Neural crest cell (in vitro differentiated cells): ENCODE data around the gene TTI1. TPM values are rescaled to one million over a fixed set of nuclear protein-coding genes. Genes with fewer than 3 reads are reported as not detected.
A peak's percentile ranks its signal among the peaks of the same experiment; 100 is the strongest.

Experiments
- DNase-seq: peaks from one replicate; pipeline ENCODE4 v3.0.0; 2021; ENCODE audit warnings: low read depth, mixed read lengths, low spot score
- H3K27ac Mint-ChIP-seq: one replicate; pipeline ENCODE4 v1.8.0; 2021; ENCODE audit warnings: mild to moderate bottlenecking, mixed read lengths; ENCODE audit not compliant: unreplicated experiment
- H3K27me3 Mint-ChIP-seq: 2 replicates; pipeline ENCODE4 v1.8.0; 2021; ENCODE audit warnings: low read depth, mild to moderate bottlenecking, mixed read lengths
- H3K36me3 Mint-ChIP-seq: 2 replicates; pipeline ENCODE4 v1.8.0; 2021; ENCODE audit warnings: low read depth, mild to moderate bottlenecking, mixed read lengths
- H3K4me1 Mint-ChIP-seq: 2 replicates; pipeline ENCODE4 v1.8.0; 2021; ENCODE audit warnings: mixed read lengths
- H3K4me3 Mint-ChIP-seq: one replicate; pipeline ENCODE4 v1.8.0; 2021; ENCODE audit warnings: mild to moderate bottlenecking, mixed read lengths
- H3K9me3 Mint-ChIP-seq: 2 replicates; pipeline ENCODE4 v1.8.0; 2021; ENCODE audit warnings: mixed read lengths
- total RNA-seq: library from RNA; stranded (reverse); gene quantifications from 2 replicates; pipeline ENCODE4 v1.2.1, GENCODE V29; 2021
- TF ChIP-seq, protein P1 (sequence below): fragments of 200-600 bp; sonication (generic); conservative IDR thresholded peaks from 2 replicates; pipeline ENCODE4 v1.5.0; 2021; ENCODE audit warnings: antibody characterized with exemption, mild to moderate bottlenecking

The TTI1 gene
- total RNA-seq, 1 donor from 2014 or later: 52.9 TPM

DNA sequence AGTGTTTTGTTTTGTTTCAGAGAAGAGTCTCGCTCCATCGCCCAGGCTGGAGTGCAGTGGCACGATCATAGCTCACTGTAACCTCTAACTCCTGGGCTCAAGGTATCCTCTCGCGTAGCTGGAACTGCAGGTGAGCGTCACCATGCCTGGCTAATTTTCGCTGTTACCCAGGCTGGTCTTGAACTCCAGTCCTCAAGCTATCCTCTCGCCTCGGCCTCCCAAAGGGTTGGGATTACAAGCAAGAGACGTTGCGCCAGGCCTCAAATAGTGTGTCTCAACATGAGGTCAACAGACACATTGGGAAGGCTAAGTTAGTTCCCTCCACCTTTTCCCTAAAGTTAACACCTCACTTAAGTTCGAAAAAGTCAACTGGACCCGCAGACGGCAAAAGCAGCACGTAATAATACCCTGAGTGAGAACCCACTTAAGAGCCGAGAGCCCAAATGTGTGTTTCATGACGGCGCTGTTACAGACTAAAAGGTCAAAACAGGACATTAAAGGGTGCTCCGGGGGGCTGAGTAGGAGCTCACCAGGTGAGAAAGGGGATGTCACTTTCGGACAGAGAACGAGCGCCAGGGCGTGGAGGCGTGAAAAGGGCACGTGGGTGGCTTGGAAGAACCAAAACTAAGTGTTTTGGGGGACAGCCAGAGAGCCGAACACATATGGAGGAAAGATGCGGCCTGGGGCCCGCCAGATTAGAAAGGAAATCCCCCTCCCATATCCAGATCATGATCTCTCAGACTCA is 499 bp downstream of the TTI1 start:
- TF ChIP-seq, protein P1, sequence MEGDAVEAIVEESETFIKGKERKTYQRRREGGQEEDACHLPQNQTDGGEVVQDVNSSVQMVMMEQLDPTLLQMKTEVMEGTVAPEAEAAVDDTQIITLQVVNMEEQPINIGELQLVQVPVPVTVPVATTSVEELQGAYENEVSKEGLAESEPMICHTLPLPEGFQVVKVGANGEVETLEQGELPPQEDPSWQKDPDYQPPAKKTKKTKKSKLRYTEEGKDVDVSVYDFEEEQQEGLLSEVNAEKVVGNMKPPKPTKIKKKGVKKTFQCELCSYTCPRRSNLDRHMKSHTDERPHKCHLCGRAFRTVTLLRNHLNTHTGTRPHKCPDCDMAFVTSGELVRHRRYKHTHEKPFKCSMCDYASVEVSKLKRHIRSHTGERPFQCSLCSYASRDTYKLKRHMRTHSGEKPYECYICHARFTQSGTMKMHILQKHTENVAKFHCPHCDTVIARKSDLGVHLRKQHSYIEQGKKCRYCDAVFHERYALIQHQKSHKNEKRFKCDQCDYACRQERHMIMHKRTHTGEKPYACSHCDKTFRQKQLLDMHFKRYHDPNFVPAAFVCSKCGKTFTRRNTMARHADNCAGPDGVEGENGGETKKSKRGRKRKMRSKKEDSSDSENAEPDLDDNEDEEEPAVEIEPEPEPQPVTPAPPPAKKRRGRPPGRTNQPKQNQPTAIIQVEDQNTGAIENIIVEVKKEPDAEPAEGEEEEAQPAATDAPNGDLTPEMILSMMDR: no peak
- Mint-ChIP-seq H3K9me3 (peaks cover 5% of the 10 kb centered on the region), H3K4me1 (peaks cover 69% of the 10 kb centered on the region), H3K27me3 (no peaks in the 10 kb centered on the region), H3K27ac (peak overlapping the region; percentile 99), H3K4me3 (peak overlapping the region; percentile 98), H3K36me3 (peaks cover 40% of the 10 kb centered on the region)
- DNase-seq: no peak

DNA sequence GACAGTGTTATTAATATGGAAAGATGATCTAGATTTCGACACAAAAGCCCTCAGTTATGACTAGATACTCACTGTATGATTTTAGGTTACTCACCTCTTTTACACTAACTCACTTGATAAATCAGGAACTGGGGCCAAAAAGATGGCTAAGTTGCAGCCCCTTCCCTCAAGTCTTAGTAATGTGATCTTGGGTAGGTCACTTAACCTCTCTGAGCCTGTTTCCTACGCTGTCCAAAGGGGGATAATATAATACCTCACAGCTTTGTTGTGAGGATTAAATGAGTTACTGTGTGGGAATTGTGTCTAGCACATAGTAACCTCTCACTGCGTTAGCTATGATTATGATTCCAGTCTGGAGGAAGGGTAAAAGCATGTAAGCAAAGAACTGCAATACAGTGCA is 1.3 kb downstream of the TTI1 start:
- H3K4me1 Mint-ChIP-seq: peaks cover 64% of the 10 kb centered on the region

DNA sequence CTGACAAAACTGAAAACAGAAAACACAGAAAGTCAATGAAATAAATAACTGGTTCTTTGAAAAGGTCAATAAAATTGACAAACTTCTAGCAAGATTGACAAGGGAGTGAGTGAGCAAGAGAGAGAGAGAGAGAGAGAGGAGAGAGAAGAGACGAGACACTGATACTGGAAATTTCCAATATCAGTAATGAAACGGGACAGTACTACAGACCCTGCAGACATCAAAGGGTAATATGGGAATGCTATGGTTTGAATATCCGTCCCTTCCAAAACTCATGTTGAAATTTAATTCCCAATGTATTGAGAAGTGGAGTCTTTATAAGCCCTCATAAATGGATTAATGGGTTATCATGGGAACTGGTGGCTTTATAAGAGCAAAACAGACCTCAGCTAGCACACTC is 3.8 kb downstream of the TTI1 start:
- H3K27ac Mint-ChIP-seq: no peak overlapping the region
- H3K36me3 Mint-ChIP-seq: peaks cover 30% of the 10 kb centered on the region
- DNase-seq: no peak
- TF ChIP-seq, protein P1: no peak
- H3K4me3 Mint-ChIP-seq: peak overlapping the region; percentile 39
- peaks cover 5% of the 10 kb centered on the region for H3K9me3 Mint-ChIP-seq
- H3K27me3 Mint-ChIP-seq: no peaks in the 10 kb centered on the region
- H3K4me1 Mint-ChIP-seq: peaks cover 45% of the 10 kb centered on the region

More for the DNA sequence above, 1.3 kb downstream of the TTI1 start:
- TF ChIP-seq, protein P1: no peak
- Mint-ChIP-seq H3K27ac (no peak overlapping the region), H3K36me3 (peaks cover 35% of the 10 kb centered on the region), H3K27me3 (no peaks in the 10 kb centered on the region), H3K9me3 (peaks cover 5% of the 10 kb centered on the region), H3K4me3 (peak overlapping the region; percentile 98)
- no peak for DNase-seq

- Mint-ChIP-seq H3K36me3 (peaks cover 14% of the 10 kb centered on the region), H3K27me3 (no peaks in the 10 kb centered on the region), H3K27ac (no peak overlapping the region), H3K4me3 (no peak overlapping the region), H3K9me3 (peaks cover 3% of the 10 kb centered on the region), H3K4me1 (peaks cover 12% of the 10 kb centered on the region)
- TF ChIP-seq, protein P1: no peak
- DNase-seq: no peak
These were observed 8.8 kb downstream of the TTI1 start for GRCh38 chr20:38024496-38024895.

DNA sequence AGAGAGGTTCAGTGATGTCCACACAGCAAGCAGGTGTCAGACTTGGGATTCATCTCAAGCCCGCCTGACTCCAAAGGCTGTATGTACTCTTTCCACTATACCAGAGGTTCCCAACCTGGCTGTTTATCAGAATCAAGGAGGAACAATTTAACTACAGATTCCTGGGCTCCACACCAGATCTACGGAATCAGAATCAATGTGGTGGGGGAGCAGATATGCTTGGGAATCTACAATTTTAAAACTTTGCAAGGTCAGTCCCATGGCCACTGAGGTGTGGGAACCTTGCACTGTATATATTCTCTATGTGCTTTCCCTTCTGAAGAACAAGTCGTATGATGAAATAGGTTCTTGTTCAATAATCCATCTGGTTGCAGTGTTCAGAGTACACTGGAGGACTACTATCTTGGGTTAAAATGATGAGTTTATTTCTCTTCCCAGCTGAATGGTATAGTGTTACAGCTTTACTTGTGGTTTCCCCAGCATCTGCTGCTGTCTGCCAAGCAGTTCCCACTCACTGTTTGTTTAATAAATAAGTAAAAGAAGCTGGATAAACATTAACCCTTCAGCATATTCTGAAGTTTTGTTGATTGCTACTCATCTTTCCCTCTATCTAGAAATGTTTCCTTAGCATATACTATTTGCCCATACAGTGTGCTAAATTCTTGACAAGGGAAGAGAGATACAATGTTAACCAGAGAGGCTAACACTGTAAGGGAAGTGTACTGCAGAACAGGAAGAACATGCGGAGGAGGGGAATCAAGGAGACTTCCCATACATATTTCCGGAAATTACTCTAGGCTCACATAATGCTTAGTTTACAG is 9.9 kb downstream of the TTI1 start:
- H3K4me3 Mint-ChIP-seq: no peak overlapping the region
- no peak overlapping the region for H3K27ac Mint-ChIP-seq
- peaks cover under 1% of the 10 kb centered on the region for H3K9me3 Mint-ChIP-seq
- peaks cover 6% of the 10 kb centered on the region for H3K4me1 Mint-ChIP-seq
- no peaks in the 10 kb centered on the region for H3K27me3 Mint-ChIP-seq
- TF ChIP-seq, protein P1: no peak
- DNase-seq: no peak
- peaks cover 15% of the 10 kb centered on the region for H3K36me3 Mint-ChIP-seq
